SK-N-SH (cell line): Measurements from ENCODE around the gene PSMA6. TPM values are rescaled to one million over a fixed set of nuclear protein-coding genes. Genes with fewer than 3 reads are reported as not detected.

Experiments
- CTCF ChIA-PET: fragments of 300-600, 350-600 bp; formaldehyde crosslinking; extraction: SDS; loops from one replicate; lab custom pipeline; 2021; lab: Yijun Ruan, JAX
- POLR2A ChIA-PET: fragments of 350-600 bp; sonication (Branson Sonifier 250); formaldehyde crosslinking; extraction: SDS; loops from one replicate; lab custom pipeline; 2020; ENCODE audit warnings: antibody characterized with exemption, inconsistent platforms; lab: Yijun Ruan, JAX
- DNase-seq: peaks from one replicate; pipeline ENCODE4 v3.0.0; 2012
- H2AFZ ChIP-seq: fragments of 200-600 bp; sonication (generic); 2 replicates; pipeline ENCODE4 v1.8.1; 2016; ENCODE audit warnings: antibody characterized with exemption, mild to moderate bottlenecking, low read depth
- H3F3A ChIP-seq: fragments of 200-600 bp; sonication (generic); replicated peaks from 2 replicates; pipeline ENCODE3; 2016; ENCODE audit warnings: antibody characterized with exemption, mild to moderate bottlenecking; ENCODE audit not compliant: insufficient read depth
- H3K27ac ChIP-seq, 2 experiments: fragments of 200-500 bp in 1 of 2; fragments of 200-600 bp in 1 of 2; sonication (Bioruptor generic) in 1 of 2; sonication (generic), shearing (Covaris generic) in 1 of 2; 2 replicates each; pipeline versions ENCODE4 v1.5.1 to v1.6.1; 2014 to 2016; ENCODE audit warnings: low read depth in 2 of 2, inconsistent platforms in 1 of 2, low read length in 1 of 2, mild to moderate bottlenecking in 1 of 2, mixed read lengths in 1 of 2
- H3K27me3 ChIP-seq: fragments of 200-600 bp; sonication (generic), shearing (Covaris generic); 2 replicates; pipeline ENCODE4 v1.6.1; 2016; ENCODE audit warnings: mixed run types; ENCODE audit not compliant: insufficient read depth
- H3K36me3 ChIP-seq, 2 experiments: fragments of 200-500 bp in 1 of 2; fragments of 200-600 bp in 1 of 2; sonication (Bioruptor generic) in 1 of 2; sonication (generic) in 1 of 2; replicated peaks in 1 of 2; 2 replicates each; pipeline versions ENCODE3 to v1.5.1; 2014 to 2016; ENCODE audit warnings: low read length in 1 of 2, mild to moderate bottlenecking in 1 of 2; ENCODE audit not compliant: insufficient read depth in 2 of 2, control insufficient read depth in 1 of 2
- H3K4me1 ChIP-seq, 2 experiments: fragments of 200-500 bp in 1 of 2; fragments of 200-600 bp in 1 of 2; sonication (Bioruptor generic) in 1 of 2; sonication (generic), shearing (Covaris generic) in 1 of 2; 2 replicates each; pipeline versions ENCODE4 v1.5.1 to v1.6.1; 2014 to 2016; ENCODE audit warnings: low read depth in 1 of 2, low read length in 1 of 2, mixed run types in 1 of 2; ENCODE audit not compliant: insufficient read depth in 2 of 2, control insufficient read depth in 1 of 2
- H3K4me2 ChIP-seq: fragments of 200-600 bp; sonication (generic), shearing (Covaris generic); 2 replicates; pipeline ENCODE4 v1.6.1; 2017; ENCODE audit warnings: mixed run types
- H3K4me3 ChIP-seq, 2 experiments: fragments of 200-500 bp in 1 of 2; fragments of 200-600 bp in 1 of 2; sonication (Bioruptor generic) in 1 of 2; sonication (generic), shearing (Covaris generic) in 1 of 2; 2 replicates each; pipeline versions ENCODE4 v1.5.1 to v1.8.1; 2014 to 2016; ENCODE audit warnings: low read depth in 2 of 2, inconsistent platforms in 1 of 2, low read length in 1 of 2, mild to moderate bottlenecking in 1 of 2, mixed read lengths in 1 of 2, moderate library complexity in 1 of 2
- H3K79me2 ChIP-seq: fragments of 200-600 bp; sonication (generic); 2 replicates; pipeline ENCODE4 v1.8.1; 2017; ENCODE audit warnings: mild to moderate bottlenecking; ENCODE audit not compliant: insufficient read depth
- H3K9ac ChIP-seq: fragments of 200-600 bp; sonication (generic); 2 replicates; pipeline ENCODE4 v1.6.1; 2017; ENCODE audit warnings: mixed run types
- H3K9me2 ChIP-seq: fragments of 200-600 bp; sonication (generic); 2 replicates; pipeline ENCODE4 v1.6.1; 2017; ENCODE audit warnings: mixed run types
- H3K9me3 ChIP-seq: fragments of 200-600 bp; sonication (generic); 2 replicates; pipeline ENCODE4 v1.6.1; 2017; ENCODE audit warnings: mixed run types, mild to moderate bottlenecking, moderate library complexity
- H4K20me1 ChIP-seq: fragments of 200-600 bp; sonication (generic); 2 replicates; pipeline ENCODE4 v1.6.1; 2017; ENCODE audit warnings: mild to moderate bottlenecking, mixed run types; ENCODE audit not compliant: insufficient read depth
- EZH2phosphoT487 ChIP-seq: fragments of 200-600 bp; sonication (generic); IDR thresholded peaks from 2 replicates; pipeline ENCODE4 v1.6.1; 2017; ENCODE audit warnings: low read depth, mixed run types, mild to moderate bottlenecking, antibody characterized with exemption, moderate library complexity, borderline replicate concordance
- GATA2 ChIP-seq: sonication (generic); formaldehyde crosslinking; IDR thresholded peaks from 2 replicates; pipeline ENCODE4 v1.5.0; 2020; ENCODE audit warnings: mild to moderate bottlenecking, missing genetic modification reagents
- RCOR1 ChIP-seq: fragments of 150-350 bp; IDR thresholded peaks from 2 replicates; pipeline ENCODE4 v1.6.1; 2017; ENCODE audit warnings: antibody characterized with exemption, low read length
- SMC3 ChIP-seq: IDR thresholded peaks from 2 replicates; pipeline ENCODE4 v1.6.1; 2012; ENCODE audit warnings: low read depth, low read length, improper control_type of control experiment
- TAF1 ChIP-seq: IDR thresholded peaks from 2 replicates; pipeline ENCODE4 v1.6.1; 2012; ENCODE audit warnings: low read depth, mild to moderate bottlenecking, low read length, moderate library complexity, borderline replicate concordance
- TCF12 ChIP-seq: IDR thresholded peaks from 2 replicates; pipeline ENCODE4 v1.4.0; 2012
- WGBS: methylation state at CpG from one replicate; pipeline ENCODE4 v1.1.6; 2017; ENCODE audit warnings: low lambda C conversion rate; 5-methylcytosine and 5-hydroxymethylcytosine counted together
- polyA plus RNA-seq, 3 experiments: library from polyadenylated mRNA; depleted of rRNA; stranded (reverse); fragments of >200 nt; gene quantifications; 2 replicates each; pipeline ENCODE4 v1.2.3, GENCODE V29; 2012
- TF ChIP-seq, protein P1 (sequence below): fragments of 200-600 bp; sonication (generic); IDR thresholded peaks from 2 replicates; pipeline ENCODE4 v1.6.1; 2017; ENCODE audit warnings: antibody characterized with exemption, mild to moderate bottlenecking, moderate library complexity
- TF ChIP-seq, protein P2 (sequence below): IDR thresholded peaks from 2 replicates; pipeline ENCODE4 v1.4.0; 2012; ENCODE audit warnings: low read depth

Gene PSMA6
- polyA plus RNA-seq, 1 of the 3 experiments (the other 2 are of a cell fraction): 174 TPM

DNA sequence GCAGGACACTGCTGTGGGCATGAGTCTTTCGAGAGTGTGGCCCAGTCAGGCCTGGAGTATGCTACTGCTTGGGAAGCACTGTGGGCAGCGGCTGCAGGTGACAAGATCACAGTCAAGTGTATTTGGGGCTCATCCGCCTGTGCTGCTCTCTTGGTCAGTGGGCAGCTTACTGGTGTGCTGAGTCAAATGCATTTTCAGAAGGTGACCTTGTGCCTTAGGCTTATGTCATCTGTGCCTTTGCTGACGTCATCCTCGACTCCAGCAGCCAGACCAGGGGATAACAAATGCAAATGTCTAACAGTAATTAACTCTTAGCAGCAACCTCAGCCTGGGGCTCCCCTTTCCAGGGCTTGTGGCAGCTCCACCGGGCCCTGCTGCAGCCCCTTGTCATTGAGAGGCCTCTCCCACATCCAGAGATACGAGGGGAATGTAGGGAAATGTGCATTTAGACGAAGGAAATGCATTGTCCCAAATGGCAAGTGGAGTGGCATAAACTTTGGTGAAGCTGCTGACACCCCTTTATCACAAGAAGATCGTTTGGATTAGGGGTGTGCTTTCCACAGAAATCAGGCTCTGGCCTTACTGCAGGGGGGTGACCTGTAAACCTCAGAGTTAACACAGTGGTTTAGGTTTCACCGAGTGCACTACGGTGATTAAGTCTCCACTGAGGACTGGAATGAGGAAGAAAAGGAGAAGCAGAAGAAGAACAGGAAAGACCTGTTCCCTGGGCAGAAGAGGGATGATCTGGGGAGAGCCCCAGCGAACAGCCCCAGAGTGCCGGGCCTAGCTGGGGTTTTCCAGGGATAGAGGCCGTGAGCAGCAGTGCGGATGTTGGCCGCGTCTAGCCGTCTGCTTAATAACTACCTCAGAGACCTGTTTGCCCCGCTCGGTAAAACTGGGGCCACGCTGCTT is 39.7 kb downstream of the PSMA6 start (continued):
- TF ChIP-seq EZH2phosphoT487: no peak
- TF ChIP-seq, protein P1, sequence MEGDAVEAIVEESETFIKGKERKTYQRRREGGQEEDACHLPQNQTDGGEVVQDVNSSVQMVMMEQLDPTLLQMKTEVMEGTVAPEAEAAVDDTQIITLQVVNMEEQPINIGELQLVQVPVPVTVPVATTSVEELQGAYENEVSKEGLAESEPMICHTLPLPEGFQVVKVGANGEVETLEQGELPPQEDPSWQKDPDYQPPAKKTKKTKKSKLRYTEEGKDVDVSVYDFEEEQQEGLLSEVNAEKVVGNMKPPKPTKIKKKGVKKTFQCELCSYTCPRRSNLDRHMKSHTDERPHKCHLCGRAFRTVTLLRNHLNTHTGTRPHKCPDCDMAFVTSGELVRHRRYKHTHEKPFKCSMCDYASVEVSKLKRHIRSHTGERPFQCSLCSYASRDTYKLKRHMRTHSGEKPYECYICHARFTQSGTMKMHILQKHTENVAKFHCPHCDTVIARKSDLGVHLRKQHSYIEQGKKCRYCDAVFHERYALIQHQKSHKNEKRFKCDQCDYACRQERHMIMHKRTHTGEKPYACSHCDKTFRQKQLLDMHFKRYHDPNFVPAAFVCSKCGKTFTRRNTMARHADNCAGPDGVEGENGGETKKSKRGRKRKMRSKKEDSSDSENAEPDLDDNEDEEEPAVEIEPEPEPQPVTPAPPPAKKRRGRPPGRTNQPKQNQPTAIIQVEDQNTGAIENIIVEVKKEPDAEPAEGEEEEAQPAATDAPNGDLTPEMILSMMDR: no peak

DNA sequence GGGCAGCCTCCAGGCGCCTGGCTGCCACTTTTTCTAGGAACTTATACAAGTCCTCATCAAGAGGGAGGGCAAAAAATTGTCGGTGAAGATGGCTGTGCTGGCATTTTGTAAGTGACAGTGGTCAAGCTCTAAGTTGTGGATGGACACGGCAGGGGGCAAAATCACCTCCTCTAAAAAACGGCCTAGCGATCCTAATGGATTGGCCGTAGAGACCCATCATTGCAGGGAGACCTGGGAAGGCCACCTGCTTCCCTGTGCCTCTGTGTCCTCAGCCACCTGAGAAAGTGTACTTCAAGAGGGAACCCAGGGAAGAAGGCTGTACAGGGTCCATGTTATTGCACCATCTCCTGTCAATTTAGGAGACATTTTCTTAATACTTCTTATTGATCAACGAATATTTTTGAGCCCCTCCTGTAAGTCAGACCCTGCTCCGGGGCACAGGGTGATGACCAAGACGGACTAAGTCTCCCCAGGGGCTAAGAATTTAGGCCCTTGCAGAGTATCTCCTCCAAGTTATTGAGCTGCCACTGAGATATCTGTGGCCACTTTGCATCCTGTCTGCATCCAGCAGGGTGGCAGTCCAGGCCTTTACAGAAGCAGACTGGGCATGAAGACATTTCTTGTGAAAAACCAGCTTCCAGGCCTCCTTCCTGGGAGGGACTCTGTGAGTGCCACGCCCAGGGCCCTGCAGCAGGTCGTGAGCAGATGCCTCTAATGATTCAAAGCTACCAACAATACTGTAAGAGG is 40.5 kb downstream of the PSMA6 start:
- H3K27ac ChIP-seq: no peak overlapping the region
- TF ChIP-seq TAF1 (no peak), TCF12 (no peak), SMC3 (no peak), RCOR1 (no peak)
- TF ChIP-seq, protein P2, sequence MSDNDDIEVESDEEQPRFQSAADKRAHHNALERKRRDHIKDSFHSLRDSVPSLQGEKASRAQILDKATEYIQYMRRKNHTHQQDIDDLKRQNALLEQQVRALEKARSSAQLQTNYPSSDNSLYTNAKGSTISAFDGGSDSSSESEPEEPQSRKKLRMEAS: no peak
- H3K9me2 ChIP-seq: no peaks in the 10 kb centered on the region
- no peak overlapping the region for H3K4me2 ChIP-seq
- WGBS: 86% methylated on average over 11 of the region's 11 CpGs
- peaks cover 0 to 22% of the 10 kb centered on the region in 2 experiments; a peak in 1 of 4 replicates for H3K4me1 ChIP-seq
- no peak overlapping the region for H3K4me3 ChIP-seq
- no peak overlapping the region; the same call in 1 of the 2 replicates for H2AFZ ChIP-seq
- CTCF ChIA-PET: interaction anchor here (0.6 to 1.6 kb wide), 3 partner anchors 80 to 623 kb away, joined by 3 to 5 read pairs (median 4); no protein-coding TSS in a partner anchor
- no peak overlapping the region for H3K9ac ChIP-seq
- POLR2A ChIA-PET: interaction anchor here (0.6 to 1.1 kb wide), 2 partner anchors 72 to 100 kb away, joined by 3 to 4 read pairs; partner anchors contain the start of gene NFKBIA
- H3K9me3 ChIP-seq: no peaks in the 10 kb centered on the region
- no peaks in the 10 kb centered on the region for H3K36me3 ChIP-seq
- no peaks in the 10 kb centered on the region for H3F3A ChIP-seq
- no peaks in the 10 kb centered on the region for H3K27me3 ChIP-seq
- H3K79me2 ChIP-seq: no peaks in the 10 kb centered on the region
- no peaks in the 10 kb centered on the region for H4K20me1 ChIP-seq
- peak; percentile 22 for DNase-seq

DNA sequence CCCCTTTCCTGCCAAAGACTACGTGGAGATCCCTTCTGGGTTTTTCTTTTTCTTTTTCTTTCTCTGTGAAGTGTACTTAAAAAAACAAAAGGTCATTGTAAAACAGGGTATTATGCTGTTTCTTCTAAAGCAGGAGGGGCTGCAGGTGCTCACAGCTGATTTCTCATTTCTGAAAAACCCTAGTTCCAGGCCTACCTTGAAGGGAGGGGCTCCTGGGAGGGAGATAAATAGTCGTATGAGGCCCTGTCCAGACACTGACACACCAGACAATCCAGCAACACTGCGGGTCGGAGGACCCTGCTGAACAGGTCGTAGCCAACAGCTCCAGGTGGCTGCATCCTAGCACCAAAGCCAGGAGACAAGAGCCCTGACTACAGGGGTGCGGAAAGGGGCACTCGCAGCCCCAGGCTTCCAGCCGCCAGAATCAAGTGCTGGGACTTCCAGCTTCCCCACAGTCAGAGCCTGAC is 41.1 kb downstream of the PSMA6 start:
- CTCF ChIA-PET: interaction anchor here (0.6 to 1.6 kb wide), 3 partner anchors 79 to 624 kb away, joined by 3 to 5 read pairs (median 4); no protein-coding TSS in a partner anchor

More for the DNA sequence above, 41.1 kb downstream of the PSMA6 start:
- Histone ChIP-seq H3K36me3 (no peaks in the 10 kb centered on the region), H3K27me3 (no peaks in the 10 kb centered on the region)
- DNase-seq: peak; percentile 18
- TF ChIP-seq GATA2 (CRISPR knock-in tag): no peak
- TF ChIP-seq, all 33 proteins: peak for 0
- H3K4me2 ChIP-seq: no peak overlapping the region
- POLR2A ChIA-PET: interaction anchor here (0.6 to 1.1 kb wide), 2 partner anchors 71 to 101 kb away, joined by 3 to 4 read pairs; partner anchors contain the start of gene NFKBIA
- H3K4me1 ChIP-seq: peaks cover 0 to 22% of the 10 kb centered on the region in 2 experiments; a peak in 1 of 4 replicates
- no peaks in the 10 kb centered on the region for H3F3A ChIP-seq
- no peak overlapping the region; the same call in 1 of the 2 replicates for H2AFZ ChIP-seq
- no peak overlapping the region for H3K9ac ChIP-seq
- WGBS: 86% methylated on average over 8 of the region's 8 CpGs
- H3K9me2 ChIP-seq: no peaks in the 10 kb centered on the region
- no peak overlapping the region for H3K4me3 ChIP-seq
- no peaks in the 10 kb centered on the region for H3K79me2 ChIP-seq
- no peaks in the 10 kb centered on the region for H3K9me3 ChIP-seq
- H3K27ac ChIP-seq: no peak overlapping the region
- H4K20me1 ChIP-seq: no peaks in the 10 kb centered on the region
